ENCODE data around the gene OR2H1.

DNA sequence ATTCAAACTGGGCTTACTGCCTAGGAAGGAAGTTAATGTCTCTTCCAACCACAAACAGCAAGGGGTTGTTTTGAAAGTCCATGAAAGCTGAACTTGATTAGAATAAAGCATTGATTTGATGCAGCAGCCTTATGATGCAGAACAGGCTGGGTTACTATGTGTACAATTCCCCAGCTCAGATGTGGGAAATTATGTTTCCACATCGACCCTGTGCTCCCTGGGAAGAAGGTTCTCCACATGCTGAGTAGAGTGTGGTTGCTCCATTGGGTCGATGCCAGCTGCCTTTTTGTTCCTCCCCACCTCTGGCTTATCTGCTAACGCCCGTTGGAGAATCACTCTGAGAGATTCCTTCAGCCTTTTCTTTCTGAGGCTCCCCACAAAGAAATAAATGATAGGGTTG lies 29.6 kb downstream of the OR2H1 start:
- TF ChIP-seq GATA2 (IDR thresholded peaks at IDR 0.05; ENCODE audit: low read depth, low read length) (no peak), GATA3 (IDR thresholded peaks at IDR 0.05; ENCODE audit: low read depth, low read length) (no peak)
